Peyer's patch (tissue), 4 donors: ENCODE measurements around the gene ARMH4.

Experiments
- POLR2A ChIP-seq, 2 donors: fragments of 450-650 bp; IDR thresholded peaks; one replicate each; pipeline ENCODE4 v1.5.1; 2017; ENCODE audit warnings: antibody characterized with exemption in 2 of 2, mild to moderate bottlenecking in 2 of 2, moderate library complexity in 2 of 2
- TF ChIP-seq, protein P1 (sequence below), 6 experiments: fragments of 450-650 bp in 4 of 6; fragments of 200-600 bp in 2 of 6; sonication (generic) in 1 of 6; IDR thresholded peaks; one replicate each; pipeline ENCODE4 v1.5.1; 2017 to 2019; ENCODE audit warnings: antibody characterized with exemption in 6 of 6, mild to moderate bottlenecking in 3 of 6, moderate library complexity in 1 of 6

GRCh38 chr14:57982804-57983634, 169.0 kb downstream of the ARMH4 start:
- no peak for TF ChIP-seq POLR2A (IDR thresholded peaks at IDR 0.05)
- TF ChIP-seq, protein P1, sequence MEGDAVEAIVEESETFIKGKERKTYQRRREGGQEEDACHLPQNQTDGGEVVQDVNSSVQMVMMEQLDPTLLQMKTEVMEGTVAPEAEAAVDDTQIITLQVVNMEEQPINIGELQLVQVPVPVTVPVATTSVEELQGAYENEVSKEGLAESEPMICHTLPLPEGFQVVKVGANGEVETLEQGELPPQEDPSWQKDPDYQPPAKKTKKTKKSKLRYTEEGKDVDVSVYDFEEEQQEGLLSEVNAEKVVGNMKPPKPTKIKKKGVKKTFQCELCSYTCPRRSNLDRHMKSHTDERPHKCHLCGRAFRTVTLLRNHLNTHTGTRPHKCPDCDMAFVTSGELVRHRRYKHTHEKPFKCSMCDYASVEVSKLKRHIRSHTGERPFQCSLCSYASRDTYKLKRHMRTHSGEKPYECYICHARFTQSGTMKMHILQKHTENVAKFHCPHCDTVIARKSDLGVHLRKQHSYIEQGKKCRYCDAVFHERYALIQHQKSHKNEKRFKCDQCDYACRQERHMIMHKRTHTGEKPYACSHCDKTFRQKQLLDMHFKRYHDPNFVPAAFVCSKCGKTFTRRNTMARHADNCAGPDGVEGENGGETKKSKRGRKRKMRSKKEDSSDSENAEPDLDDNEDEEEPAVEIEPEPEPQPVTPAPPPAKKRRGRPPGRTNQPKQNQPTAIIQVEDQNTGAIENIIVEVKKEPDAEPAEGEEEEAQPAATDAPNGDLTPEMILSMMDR (IDR thresholded peaks at IDR 0.05): no peak
